ENCODE data around the gene HNRNPL. TPM values are rescaled to one million over a fixed set of nuclear protein-coding genes. Genes with fewer than 3 reads are reported as not detected.

HNRNPL gene
- total and polyA plus RNA-seq, 2 of the 8 experiments (the other 6 are each of a cell fraction or from before 2014, with no cell fraction given), result 404 to 779 TPM

- FAIRE-seq (no peak), DNase-seq (ENCODE audit: low read depth in 1 of 2, low spot score in 2 of 2) (peak in 1 of 2 experiments; percentile 96)
- H2BK12ac ChIP-seq (ENCODE audit: low read depth, low read length), result peak overlapping the region; percentile 68; the same call in 1 of the 2 replicates
- ChIA-PET CTCF (ENCODE audit: partially characterized antibody) (interaction anchor here (1.1 to 4.3 kb wide), 5 partner anchors 13 to 43 kb away, joined by 3 to 21 read pairs (median 4); no protein-coding TSS in a partner anchor), POLR2A (ENCODE audit: partially characterized antibody) (interaction anchor here (1.0 to 4.5 kb wide), 13 partner anchors 9 to 194 kb away, joined by 3 to 65 read pairs (median 9); partner anchors contain the start of genes ECH1, MRPS12, RINL and SARS2)
- H3K27ac ChIP-seq (ENCODE audit: low read depth, low read length), result peak overlapping the region; percentile 70
- H3K14ac ChIP-seq (ENCODE audit: insufficient read length), result no peak overlapping the region
- H2BK5ac ChIP-seq (ENCODE audit: low read depth, low read length), result peak overlapping the region; percentile 76
- H2AFZ ChIP-seq (ENCODE audit: low read length), result no peak overlapping the region
- H2BK120ac ChIP-seq (replicated peaks; ENCODE audit: low read depth, low read length), result no peak overlapping the region
- peaks cover 9% of the 10 kb centered on the region; the same call in 1 of the 2 replicates for H3K79me1 ChIP-seq (ENCODE audit: low read depth, low read length)
- H4K20me1 ChIP-seq (replicated peaks in 1 of 2; ENCODE audit: control insufficient read depth in 1 of 2, insufficient read depth in 2 of 2, low read length in 2 of 2), result peaks cover 12 to 21% of the 10 kb centered on the region in 2 experiments
- H3K4me3 ChIP-seq (ENCODE audit: extremely low read depth in 1 of 4, insufficient read depth in 2 of 4, low read depth in 3 of 4, low read length in 4 of 4), result peak overlapping the region; percentile 67 to 97 (median 79)
- peaks cover 22 to 34% of the 10 kb centered on the region in 2 experiments for H3K79me2 ChIP-seq (ENCODE audit: control insufficient read depth in 1 of 2, insufficient read depth in 2 of 2, low read length in 2 of 2)
- H4K8ac ChIP-seq (ENCODE audit: extremely low read depth, insufficient read depth, low read length), result peak overlapping the region; percentile 91; the same call in 1 of the 2 replicates
- peaks cover 2 to 16% (median 11%) of the 10 kb centered on the region in 4 experiments for H3K4me1 ChIP-seq (replicated peaks in 1 of 4; ENCODE audit: control insufficient read depth in 3 of 4, insufficient read depth in 4 of 4, low read length in 3 of 4)
- no peak overlapping the region for H2BK15ac ChIP-seq (ENCODE audit: low read length)
- peak overlapping the region; percentile 11; the same call in 1 of the 2 replicates for H3K18ac ChIP-seq (ENCODE audit: extremely low read depth, low read length)
- no peaks in the 10 kb centered on the region for H3K9me3 ChIP-seq (ENCODE audit: insufficient read depth in 2 of 2, low read depth in 1 of 2, low read length in 1 of 2)
- H3K56ac ChIP-seq (replicated peaks; ENCODE audit: insufficient read length, low read depth, low read length), result no peak overlapping the region
- peak overlapping the region; percentile 14 to 81 (median 61) for H3K9ac ChIP-seq (replicated peaks in 1 of 4; ENCODE audit: extremely low read depth in 1 of 4, low read depth in 3 of 4, low read length in 3 of 4)
- peak overlapping the region; percentile 10 for H3K4ac ChIP-seq (replicated peaks; ENCODE audit: insufficient read length, low read depth, low read length)
- H4K5ac ChIP-seq (ENCODE audit: insufficient read length, low read depth, low read length), result peak overlapping the region; percentile 75
- H3K27me3 ChIP-seq (replicated peaks in 1 of 4; ENCODE audit: control insufficient read depth in 3 of 4, extremely low read depth in 1 of 4, insufficient read depth in 3 of 4, low read length in 3 of 4), result no peaks in the 10 kb centered on the region
- peak overlapping the region; percentile 63 for H4K91ac ChIP-seq (replicated peaks; ENCODE audit: insufficient read length, low read length)
- H3K36me3 ChIP-seq (ENCODE audit: control insufficient read depth in 2 of 4, insufficient read depth in 4 of 4, low read length in 3 of 4), result peaks cover 20 to 35% (median 23%) of the 10 kb centered on the region in 4 experiments
- peak overlapping the region; percentile 96 to 97 for H3K4me2 ChIP-seq (ENCODE audit: insufficient read depth in 1 of 2, low read depth in 2 of 2, low read length in 2 of 2)
- no peak overlapping the region; the same call in 1 of the 2 replicates for H2BK20ac ChIP-seq (ENCODE audit: low read length)
- H3K23me2 ChIP-seq (ENCODE audit: low read depth, low read length), result peaks cover 22% of the 10 kb centered on the region
- no peak overlapping the region for H3K23ac ChIP-seq (ENCODE audit: insufficient read length)
- 1% methylated on average over 26 of the region's 26 CpGs; no CpG with 5 or more reads in 1 of the 2 experiments for WGBS, 2 experiments (ENCODE audit: extremely low coverage in 1 of 2, insufficient coverage in 1 of 2, insufficient read length in 1 of 2, insufficient replicate concordance in 2 of 2, low coverage in 1 of 2, low lambda C conversion rate in 2 of 2, missing lambda C conversion rate in 1 of 2)
- no peak overlapping the region for H2AK5ac ChIP-seq (ENCODE audit: low read depth, low read length)
- TF ChIP-seq PHF8 (conservative IDR thresholded peaks at IDR 0.05; ENCODE audit: low read depth, low read length) (peak; percentile 29; the same call in 1 of the 2 replicates), MAFK (IDR thresholded peaks at IDR 0.05; ENCODE audit: low read depth, low read length) (no peak), TBP (IDR thresholded peaks at IDR 0.05; ENCODE audit: low read depth, low read length) (no peak), RAD21 (IDR thresholded peaks at IDR 0.05 in 1 of 2, conservative IDR thresholded peaks at IDR 0.05 in 1 of 2; ENCODE audit: low read depth in 2 of 2, low read length in 2 of 2) (no peak), JUN (IDR thresholded peaks at IDR 0.05; ENCODE audit: low read depth, low read length) (no peak), RFX5 (IDR thresholded peaks at IDR 0.05; ENCODE audit: borderline replicate concordance, low read depth, low read length) (0 out of 2 replicates have a peak, but pooled peaks have one; percentile 45), MAX (IDR thresholded peaks at IDR 0.05) (no peak), EZH2 (IDR thresholded peaks at IDR 0.05; ENCODE audit: low read depth, low read length, severe bottlenecking) (no peak), KDM5A (IDR thresholded peaks at IDR 0.05; ENCODE audit: low read length) (peak; percentile 20; the same call in 1 of the 2 replicates), CTBP2 (IDR thresholded peaks at IDR 0.05; ENCODE audit: borderline replicate concordance, insufficient read depth, insufficient read length, low read length) (no peak), BCL11A (IDR thresholded peaks at IDR 0.05; ENCODE audit: low read depth in 2 of 2, low read length in 2 of 2) (no peak)
Measured at GRCh38 chr19:38850436-38850975, 720 bp upstream of the HNRNPL start.

Data from H1 (cell line).